BJ (cell line): ENCODE measurements around the gene REG4. TPM values are rescaled to one million over a fixed set of nuclear protein-coding genes. Genes with fewer than 3 reads are reported as not detected.

Source experiments
- CTCF ChIA-PET: fragments of 350-600 bp; formaldehyde crosslinking; extraction: SDS; loops from one replicate; lab custom pipeline; 2021; ENCODE audit warnings: antibody characterized with exemption, inconsistent platforms; lab: Yijun Ruan, JAX
- POLR2A ChIA-PET: fragments of 300-600 bp; sonication (Branson Sonifier 250); formaldehyde crosslinking; extraction: SDS; loops from one replicate; lab custom pipeline; 2021; ENCODE audit warnings: antibody characterized with exemption; lab: Charles Lee
- DNase-seq: peaks from one replicate; pipeline ENCODE4 v3.0.0-alpha.2; 2011; ENCODE audit warnings: low read depth
- H3K27me3 ChIP-seq: 2 replicates; pipeline ENCODE4 v1.6.0; 2011; ENCODE audit warnings: low read length; ENCODE audit not compliant: control insufficient read depth, insufficient read depth
- H3K36me3 ChIP-seq: 2 replicates; pipeline ENCODE4 v1.5.1; 2011; ENCODE audit warnings: low read length; ENCODE audit not compliant: control insufficient read depth, insufficient read depth
- H3K4me3 ChIP-seq: 2 replicates; pipeline ENCODE4 v1.5.1; 2011; ENCODE audit warnings: low read depth, mild to moderate bottlenecking, control low read depth, low read length
- CTCF ChIP-seq: IDR thresholded peaks from 2 replicates; pipeline ENCODE4 v1.5.1; 2011; ENCODE audit warnings: low read depth, mild to moderate bottlenecking, control low read depth, inconsistent platforms, low read length, moderate library complexity; ENCODE audit not compliant: insufficient read depth
- polyA plus RNA-seq: library from polyadenylated mRNA; depleted of rRNA; stranded (reverse); fragments of >200 nt; gene quantifications from 2 replicates; pipeline ENCODE4 v1.2.3, GENCODE V29; 2011

Gene REG4
- polyA plus RNA-seq, 1 experiment: not detected

- ChIA-PET POLR2A (no interaction called here), CTCF (interaction anchor here (1.0 to 1.3 kb wide), 3 partner anchors 11 to 72 kb away, joined by 3 read pairs; no protein-coding TSS in a partner anchor)
- TF ChIP-seq CTCF: no peak
- no peak for DNase-seq
- no peaks in the 10 kb centered on the region for H3K36me3 ChIP-seq
- no peak overlapping the region for H3K4me3 ChIP-seq
- peaks cover 10% of the 10 kb centered on the region for H3K27me3 ChIP-seq
Measured at GRCh38 chr1:119771770-119772169, 39.5 kb downstream of the REG4 start.

DNA sequence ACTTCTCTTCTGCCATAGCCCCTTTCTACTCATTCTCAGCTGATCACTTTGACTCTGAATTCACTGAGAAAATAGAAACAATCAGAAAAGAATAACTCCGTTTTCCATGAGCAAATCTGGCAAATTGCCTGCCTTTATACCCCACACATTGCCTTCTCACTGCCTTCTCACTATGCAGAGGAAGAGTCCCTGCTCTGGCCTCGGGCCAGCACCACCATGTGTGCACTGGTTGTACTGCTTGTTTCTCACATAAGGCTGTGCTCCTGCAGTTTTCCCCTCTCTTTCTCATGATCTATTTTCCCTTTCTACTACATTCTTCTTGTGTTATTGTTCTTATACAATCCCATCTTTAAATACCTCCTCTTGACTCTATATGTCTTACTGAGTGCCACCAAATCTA, 40.2 kb downstream of the REG4 start:
- ChIA-PET CTCF (interaction anchor here (0.6 kb wide), 1 partner anchor 171 kb away, joined by 3 read pairs; no protein-coding TSS in a partner anchor), POLR2A (no interaction called here)
- Histone ChIP-seq H3K36me3 (no peaks in the 10 kb centered on the region), H3K4me3 (no peak overlapping the region), H3K27me3 (peaks cover 10% of the 10 kb centered on the region)
- no peak for TF ChIP-seq CTCF
- DNase-seq: no peak

GRCh38 chr1:119768778-119769177, 42.5 kb downstream of the REG4 start, which contains the start of gene HMGCS2:
Gene HMGCS2, minus strand, starts transcription at chr1:119768905. Its CDS starts 61 bp downstream, at chr1:119768844.
- no peak for DNase-seq
- no peak for TF ChIP-seq CTCF
- no peaks in the 10 kb centered on the region for H3K36me3 ChIP-seq
- POLR2A ChIA-PET: no interaction called here
- H3K27me3 ChIP-seq: peaks cover 12% of the 10 kb centered on the region
- H3K4me3 ChIP-seq: no peak within 1 kb of the TSS
- CTCF ChIA-PET: interaction anchor here (0.9 to 1.3 kb wide), 3 partner anchors 9 to 42 kb away, joined by 3 read pairs; no protein-coding TSS in a partner anchor

DNA sequence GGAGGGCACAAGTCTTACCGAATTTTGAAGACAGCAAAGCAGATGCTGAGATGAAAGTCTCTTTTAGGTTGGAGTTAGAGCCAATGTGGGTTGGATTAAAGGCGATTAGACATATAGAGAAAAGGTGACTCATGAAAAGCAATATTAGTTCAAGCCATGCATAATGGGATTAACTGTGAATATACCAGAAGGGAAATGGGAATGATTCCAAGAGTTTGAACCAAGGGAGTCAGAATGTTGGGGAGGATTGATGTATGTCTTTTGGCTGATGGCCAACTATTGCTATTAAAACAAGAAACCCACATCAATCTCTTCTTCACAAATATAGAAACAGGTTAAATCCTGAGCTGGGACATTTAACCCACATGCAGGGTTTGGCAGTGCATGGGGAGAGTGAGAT, 43.8 kb downstream of the REG4 start:
- ChIA-PET CTCF (interaction anchor here (0.6 to 1.3 kb wide), 2 partner anchors 16 to 23 kb away, joined by 3 read pairs; no protein-coding TSS in a partner anchor), POLR2A (no interaction called here)
- no peak for TF ChIP-seq CTCF
- no peak overlapping the region for H3K4me3 ChIP-seq
- DNase-seq: no peak
- no peaks in the 10 kb centered on the region for H3K36me3 ChIP-seq
- peaks cover 15% of the 10 kb centered on the region for H3K27me3 ChIP-seq

- DNase-seq: no peak
- Histone ChIP-seq H3K36me3 (no peaks in the 10 kb centered on the region), H3K4me3 (no peak overlapping the region), H3K27me3 (peaks cover 16% of the 10 kb centered on the region)
- TF ChIP-seq CTCF: no peak
- ChIA-PET POLR2A (no interaction called here), CTCF (interaction anchor here (3.7 kb wide), 1 partner anchor 22 kb away, joined by 18 read pairs; no protein-coding TSS in a partner anchor)
Measured at GRCh38 chr1:119766374-119766794, 44.9 kb downstream of the REG4 start.
